CD14-positive monocyte (primary cell): ENCODE data around the gene AP3D1. TPM values are rescaled to one million over a fixed set of nuclear protein-coding genes. Genes with fewer than 3 reads are reported as not detected.

Experiments used
- DNase-seq, 3 donors: peaks; one replicate each; pipeline ENCODE4 v3.0.0-alpha.2; 2011 to 2022
- H2AFZ ChIP-seq: 2 replicates; pipeline ENCODE4 v1.6.0; 2012; ENCODE audit warnings: mild to moderate bottlenecking, low read depth, low read length, inconsistent platforms; ENCODE audit not compliant: insufficient read depth, poor library complexity, severe bottlenecking
- H3K27ac ChIP-seq, 2 donors: 1 replicate in 1 of 2; 2 replicates in 1 of 2; pipeline ENCODE4 v1.5.1; 2012 to 2013; ENCODE audit warnings: low read length in 2 of 2, control low read depth in 1 of 2, inconsistent platforms in 1 of 2, low read depth in 1 of 2, mild to moderate bottlenecking in 1 of 2
- H3K27me3 ChIP-seq, 2 donors: one replicate each; pipeline versions ENCODE4 v1.6.0 to v1.6.1; 2011 to 2013; ENCODE audit warnings: low read length in 2 of 2; ENCODE audit not compliant: control insufficient read depth in 2 of 2, insufficient read depth in 2 of 2
- H3K36me3 ChIP-seq, 2 donors: replicated peaks in 1 of 2; 1 replicate in 1 of 2; 2 replicates in 1 of 2; pipeline versions ENCODE4 v1.5.1 to v1.6.1; 2012 to 2013; ENCODE audit warnings: low read length in 2 of 2, control low read depth in 1 of 2, inconsistent platforms in 1 of 2, mild to moderate bottlenecking in 1 of 2; ENCODE audit not compliant: insufficient read depth in 2 of 2, control insufficient read depth in 1 of 2
- H3K4me1 ChIP-seq, 2 donors: 1 replicate in 1 of 2; 2 replicates in 1 of 2; pipeline versions ENCODE4 v1.5.1 to v1.6.1; 2012 to 2013; ENCODE audit warnings: low read length in 2 of 2, control low read depth in 1 of 2, inconsistent platforms in 1 of 2, mild to moderate bottlenecking in 1 of 2, moderate library complexity in 1 of 2; ENCODE audit not compliant: insufficient read depth in 2 of 2, control insufficient read depth in 1 of 2
- H3K4me2 ChIP-seq: replicated peaks from 2 replicates; pipeline ENCODE3; 2012; ENCODE audit warnings: low read length, moderate library complexity, mild to moderate bottlenecking; ENCODE audit not compliant: poor library complexity, severe bottlenecking; ENCODE audit errors: extremely low read depth
- H3K4me3 ChIP-seq, 3 experiments: fragments of 200-600 bp in 1 of 3; sonication (generic) in 1 of 3; replicated peaks in 1 of 3; 1 replicate in 2 of 3; 2 replicates in 1 of 3; pipeline ENCODE4 v1.5.1; 2011 to 2013; ENCODE audit warnings: low read length in 3 of 3, mild to moderate bottlenecking in 3 of 3, control low read depth in 2 of 3, low read depth in 2 of 3, inconsistent platforms in 1 of 3, moderate library complexity in 1 of 3
- H3K79me2 ChIP-seq: 2 replicates; pipeline ENCODE4 v1.6.0; 2012; ENCODE audit warnings: mild to moderate bottlenecking, control low read depth, inconsistent platforms, low read length, moderate library complexity; ENCODE audit not compliant: insufficient read depth
- H3K9ac ChIP-seq: 2 replicates; pipeline ENCODE4 v1.6.0; 2017; ENCODE audit warnings: low read length, mild to moderate bottlenecking; ENCODE audit not compliant: insufficient read depth, poor library complexity, severe bottlenecking
- H3K9me3 ChIP-seq, 2 donors: replicated peaks in 1 of 2; 1 replicate in 1 of 2; 2 replicates in 1 of 2; pipeline versions ENCODE4 v1.5.1 to v1.6.1; 2012 to 2013; ENCODE audit warnings: low read length in 2 of 2, control low read depth in 1 of 2; ENCODE audit not compliant: control insufficient read depth in 1 of 2, insufficient read depth in 1 of 2
- H4K20me1 ChIP-seq: 2 replicates; pipeline ENCODE4 v1.6.0; 2012; ENCODE audit warnings: mild to moderate bottlenecking, low read length, control low read depth, moderate library complexity; ENCODE audit not compliant: insufficient read depth
- H3K27ac Mint-ChIP-seq, 7 donors: one replicate each; pipeline ENCODE4 v1.8.0; 2020; ENCODE audit warnings: mild to moderate bottlenecking in 7 of 7, mixed read lengths in 7 of 7, moderate library complexity in 6 of 7, inconsistent platforms in 2 of 7
- H3K27me3 Mint-ChIP-seq, 3 donors: one replicate each; pipeline ENCODE4 v1.8.0; 2021 to 2022; ENCODE audit warnings: low read depth in 3 of 3, mild to moderate bottlenecking in 3 of 3, mixed read lengths in 3 of 3, moderate library complexity in 3 of 3, inconsistent platforms in 1 of 3
- H3K36me3 Mint-ChIP-seq, 2 donors: one replicate each; pipeline ENCODE4 v1.8.0; 2020; ENCODE audit warnings: mixed read lengths in 2 of 2, inconsistent platforms in 1 of 2, mild to moderate bottlenecking in 1 of 2
- H3K4me1 Mint-ChIP-seq: one replicate; pipeline ENCODE4 v1.8.0; 2020; ENCODE audit warnings: mild to moderate bottlenecking, mixed read lengths
- H3K4me3 Mint-ChIP-seq, 2 donors: one replicate each; pipeline ENCODE4 v1.8.0; 2020; ENCODE audit warnings: mild to moderate bottlenecking in 2 of 2, mixed read lengths in 2 of 2, moderate library complexity in 1 of 2
- H3K9me3 Mint-ChIP-seq, 7 donors: one replicate each; pipeline ENCODE4 v1.8.0; 2020 to 2022; ENCODE audit warnings: mixed read lengths in 7 of 7, mild to moderate bottlenecking in 6 of 7, moderate library complexity in 6 of 7, inconsistent platforms in 2 of 7
- WGBS: methylation state at CpG from one replicate; pipeline ENCODE4 v1.1.5; 2013; ENCODE audit warnings: missing lambda C conversion rate; ENCODE audit not compliant: insufficient coverage; 5-methylcytosine and 5-hydroxymethylcytosine counted together
- intact Hi-C, 2 donors: fragments of 100-400 bp; cut with micrococcal nuclease; formaldehyde crosslinking; loops; one replicate each; pipeline versions ENCODE4 v1.15.0 to v1.15.1; 2023
- polyA plus RNA-seq, 3 donors: library from polyadenylated mRNA; depleted of rRNA in 1 of 3; unstranded in 2 of 3; stranded (reverse) in 1 of 3; fragments of 300-500 nt in 2 of 3; fragments of >200 nt in 1 of 3; fragmentation: Illumina TruSeq in 2 of 3; gene quantifications; 1 replicate in 2 of 3; 2 replicates in 1 of 3; pipeline ENCODE4 v1.2.3, GENCODE V29; 2012 to 2021
- TF ChIP-seq, protein P1 (sequence below): fragments of 200-600 bp; IDR thresholded peaks from one replicate; pipeline ENCODE4 v1.8.0; 2022; ENCODE audit warnings: antibody characterized with exemption, mild to moderate bottlenecking

AP3D1 gene
- polyA plus RNA-seq, 3 donors, result 9.6 to 105 (median 12.4) TPM

DNA sequence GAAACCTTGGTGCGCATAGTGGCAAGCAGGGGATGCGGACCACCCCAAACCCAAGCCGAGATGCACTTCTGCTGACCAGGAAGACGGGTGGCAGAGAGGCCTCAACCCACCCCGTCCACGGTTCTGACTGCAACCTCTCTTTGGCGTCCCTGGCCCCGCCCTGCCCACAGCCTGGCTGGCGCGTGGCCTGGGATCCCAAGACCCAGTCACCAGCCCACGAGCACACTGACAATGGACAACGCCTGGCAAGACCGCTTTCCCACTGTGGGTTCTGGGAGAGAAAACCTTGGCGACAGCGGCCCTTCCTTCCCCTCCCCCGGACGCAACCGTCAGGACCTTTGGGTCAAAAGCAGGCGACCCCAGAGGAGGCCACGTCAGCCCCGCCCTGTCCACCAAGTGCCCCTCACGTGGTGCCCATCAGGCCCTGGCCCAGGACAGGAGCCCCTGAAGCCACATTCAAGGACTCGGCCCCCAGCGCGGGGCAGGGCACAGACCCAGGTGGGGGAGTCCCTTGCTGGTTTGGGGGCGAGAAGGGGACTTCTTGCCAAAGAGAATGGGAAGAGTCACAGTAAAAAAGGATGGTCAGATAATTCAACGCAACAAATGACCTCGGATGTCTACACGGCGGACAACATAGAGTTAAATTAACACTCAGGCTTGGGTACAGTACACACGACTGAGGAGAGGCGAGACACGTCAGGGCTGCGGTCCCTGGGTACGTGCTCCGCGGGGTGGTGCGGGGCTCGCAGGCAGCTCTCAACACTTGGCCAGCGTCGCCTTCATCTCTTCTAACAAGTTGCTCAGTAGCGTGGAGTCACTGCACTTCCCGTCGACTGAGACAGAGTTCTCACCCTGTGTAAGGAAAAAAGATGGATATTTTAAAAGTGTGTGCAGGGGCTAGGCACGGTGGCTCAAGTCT lies 49.7 kb downstream of the AP3D1 start:
- Histone ChIP-seq H4K20me1 (peaks cover 65% of the 10 kb centered on the region), H3K4me2 (no peak overlapping the region), H3K4me1 (peaks cover 11 to 12% of the 10 kb centered on the region in 2 donors), H2AFZ (no peak overlapping the region), H3K4me3 (no peak overlapping the region), H3K27me3 (no peaks in the 10 kb centered on the region), H3K9ac (no peak overlapping the region), H3K79me2 (peaks cover 25% of the 10 kb centered on the region), H3K27ac (no peak overlapping the region), H3K36me3 (peaks cover 54 to 69% of the 10 kb centered on the region in 2 donors), H3K9me3 (peaks cover 10 to 19% of the 10 kb centered on the region in 2 donors)
- TF ChIP-seq, protein P1, sequence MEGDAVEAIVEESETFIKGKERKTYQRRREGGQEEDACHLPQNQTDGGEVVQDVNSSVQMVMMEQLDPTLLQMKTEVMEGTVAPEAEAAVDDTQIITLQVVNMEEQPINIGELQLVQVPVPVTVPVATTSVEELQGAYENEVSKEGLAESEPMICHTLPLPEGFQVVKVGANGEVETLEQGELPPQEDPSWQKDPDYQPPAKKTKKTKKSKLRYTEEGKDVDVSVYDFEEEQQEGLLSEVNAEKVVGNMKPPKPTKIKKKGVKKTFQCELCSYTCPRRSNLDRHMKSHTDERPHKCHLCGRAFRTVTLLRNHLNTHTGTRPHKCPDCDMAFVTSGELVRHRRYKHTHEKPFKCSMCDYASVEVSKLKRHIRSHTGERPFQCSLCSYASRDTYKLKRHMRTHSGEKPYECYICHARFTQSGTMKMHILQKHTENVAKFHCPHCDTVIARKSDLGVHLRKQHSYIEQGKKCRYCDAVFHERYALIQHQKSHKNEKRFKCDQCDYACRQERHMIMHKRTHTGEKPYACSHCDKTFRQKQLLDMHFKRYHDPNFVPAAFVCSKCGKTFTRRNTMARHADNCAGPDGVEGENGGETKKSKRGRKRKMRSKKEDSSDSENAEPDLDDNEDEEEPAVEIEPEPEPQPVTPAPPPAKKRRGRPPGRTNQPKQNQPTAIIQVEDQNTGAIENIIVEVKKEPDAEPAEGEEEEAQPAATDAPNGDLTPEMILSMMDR, result no peak
- Mint-ChIP-seq H3K27ac (peak overlapping the region in 2 of 7 donors; percentile 57 to 59), H3K36me3 (peaks cover 53 to 72% of the 10 kb centered on the region in 2 donors), H3K27me3 (no peaks in the 10 kb centered on the region), H3K4me3 (no peak overlapping the region), H3K9me3 (peaks cover 5 to 13% (median 11%) of the 10 kb centered on the region in 7 donors), H3K4me1 (peaks cover 9% of the 10 kb centered on the region)
- 93% methylated on average over 44 of the region's 45 CpGs for WGBS
- DNase-seq, result no peak
- intact Hi-C loops, result no loop called here

DNA sequence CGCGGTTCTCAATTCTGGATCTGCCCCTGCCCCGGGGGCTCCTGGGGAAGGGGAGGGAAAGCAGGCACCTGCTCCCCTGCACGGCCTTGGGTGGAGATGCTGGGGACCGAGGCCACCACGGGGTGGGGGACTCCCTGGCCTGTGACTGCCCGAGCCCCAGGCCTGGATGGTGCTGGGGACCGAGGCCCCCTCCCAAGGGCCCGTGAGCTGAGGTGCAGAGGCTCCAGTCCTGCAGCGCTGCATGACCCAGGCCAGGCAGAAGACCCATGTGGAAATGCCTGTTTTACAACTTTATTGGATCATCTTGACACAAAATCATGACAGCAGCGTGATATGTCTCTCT lies 50.7 kb downstream of the AP3D1 start:
- H3K79me2 ChIP-seq, result peaks cover 30% of the 10 kb centered on the region
- DNase-seq, result no peak
- WGBS, result 98% methylated on average over 11 of the region's 11 CpGs
- no peak overlapping the region for H3K4me2 ChIP-seq
- peaks cover 3 to 9% of the 10 kb centered on the region in 2 donors for H3K9me3 ChIP-seq
- H3K36me3 ChIP-seq, result peaks cover 44 to 59% of the 10 kb centered on the region in 2 donors
- H3K9ac ChIP-seq, result no peak overlapping the region
- H3K27ac ChIP-seq, result no peak overlapping the region
- H3K27me3 Mint-ChIP-seq, result peaks cover 0 to 2% (median 0%) of the 10 kb centered on the region in 3 donors
- TF ChIP-seq, protein P1, result no peak
- H3K36me3 Mint-ChIP-seq, result peaks cover 43 to 64% of the 10 kb centered on the region in 2 donors
- peaks cover 9% of the 10 kb centered on the region for H3K4me1 Mint-ChIP-seq
- H3K27ac Mint-ChIP-seq, result no peak overlapping the region
- peaks cover 3 to 9% (median 4%) of the 10 kb centered on the region in 7 donors for H3K9me3 Mint-ChIP-seq
- H4K20me1 ChIP-seq, result peaks cover 65% of the 10 kb centered on the region
- H3K4me1 ChIP-seq, result peaks cover 11 to 12% of the 10 kb centered on the region in 2 donors
- no peak overlapping the region for H2AFZ ChIP-seq
- intact Hi-C loops, result no loop called here
- H3K4me3 Mint-ChIP-seq, result no peak overlapping the region
- H3K4me3 ChIP-seq, result no peak overlapping the region
- no peaks in the 10 kb centered on the region for H3K27me3 ChIP-seq
